SIG-M5 treated with dmso at 0.1 percent for 504 hours (cell line): ENCODE measurements around the gene CTRB1.
"Not testable (repeated sequence)": the region's sequence is repeated elsewhere in the genome, so short reads cannot be mapped to it uniquely, and the experiment has no call there.

Experiments used
- DNase-seq: peaks from one replicate; lab custom pipeline; 2025; ENCODE audit not compliant: unreplicated experiment; lab: John Stamatoyannopoulos, UW

The CTRB1 gene

DNA sequence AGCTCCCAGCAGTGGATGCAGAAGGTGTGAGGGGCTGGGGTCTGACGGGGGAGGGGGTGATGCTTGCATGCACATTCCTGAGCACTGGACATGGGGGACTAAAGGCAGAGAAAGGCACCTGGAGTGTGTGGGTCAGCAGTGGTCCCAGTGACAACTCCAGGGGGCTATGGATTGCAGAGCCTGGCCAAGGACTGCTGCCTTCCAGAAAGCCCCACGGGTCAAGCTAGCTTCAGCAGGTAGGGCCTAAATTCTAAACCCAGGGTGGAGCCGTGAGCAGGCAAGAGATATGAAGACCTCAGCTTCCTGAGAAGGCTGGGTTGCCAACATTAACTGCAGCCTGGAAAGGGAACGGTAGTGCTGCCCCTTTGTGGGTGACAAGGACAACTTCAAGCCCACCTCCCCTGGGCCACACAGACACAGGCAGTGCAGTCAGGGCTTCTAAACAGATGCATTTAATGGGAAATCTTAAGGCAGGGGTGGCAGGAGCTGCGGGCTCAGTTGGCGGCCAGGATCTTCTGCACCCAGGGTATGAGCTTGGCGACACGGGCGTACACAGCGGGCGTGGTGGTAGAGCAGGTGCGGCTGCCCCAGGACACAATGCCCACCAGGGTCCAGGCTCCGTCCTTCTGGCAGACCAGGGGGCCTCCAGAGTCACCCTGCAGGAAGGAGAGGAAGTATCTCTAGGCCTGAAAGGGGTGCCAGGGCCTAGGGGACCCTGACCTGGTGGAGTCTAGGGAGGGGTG, 14.9 kb upstream of the CTRB1 start:
- DNase-seq = no peak

- no peak for DNase-seq
Observed at GRCh38 chr16:75204410-75204758, 14.4 kb upstream of the CTRB1 start.

GRCh38 chr16:75204905-75205304, 13.9 kb upstream of the CTRB1 start:
- DNase-seq = not testable (repeated sequence)

GRCh38 chr16:75205438-75205837, 13.3 kb upstream of the CTRB1 start:
- DNase-seq = not testable (repeated sequence)

- DNase-seq = not testable (repeated sequence)
Observed at GRCh38 chr16:75205961-75206748, 12.6 kb upstream of the CTRB1 start.

GRCh38 chr16:75206749-75207451, 11.9 kb upstream of the CTRB1 start, which contains the start of gene CTRB2:
Gene CTRB2, minus strand, starts transcription at chr16:75207161. Its CDS starts 20 bp downstream, at chr16:75207141.
- DNase-seq = no peak

GRCh38 chr16:75207831-75208230, 11.0 kb upstream of the CTRB1 start:
- DNase-seq = no peak

GRCh38 chr16:75208242-75208825, 10.5 kb upstream of the CTRB1 start:
- no peak for DNase-seq

DNA sequence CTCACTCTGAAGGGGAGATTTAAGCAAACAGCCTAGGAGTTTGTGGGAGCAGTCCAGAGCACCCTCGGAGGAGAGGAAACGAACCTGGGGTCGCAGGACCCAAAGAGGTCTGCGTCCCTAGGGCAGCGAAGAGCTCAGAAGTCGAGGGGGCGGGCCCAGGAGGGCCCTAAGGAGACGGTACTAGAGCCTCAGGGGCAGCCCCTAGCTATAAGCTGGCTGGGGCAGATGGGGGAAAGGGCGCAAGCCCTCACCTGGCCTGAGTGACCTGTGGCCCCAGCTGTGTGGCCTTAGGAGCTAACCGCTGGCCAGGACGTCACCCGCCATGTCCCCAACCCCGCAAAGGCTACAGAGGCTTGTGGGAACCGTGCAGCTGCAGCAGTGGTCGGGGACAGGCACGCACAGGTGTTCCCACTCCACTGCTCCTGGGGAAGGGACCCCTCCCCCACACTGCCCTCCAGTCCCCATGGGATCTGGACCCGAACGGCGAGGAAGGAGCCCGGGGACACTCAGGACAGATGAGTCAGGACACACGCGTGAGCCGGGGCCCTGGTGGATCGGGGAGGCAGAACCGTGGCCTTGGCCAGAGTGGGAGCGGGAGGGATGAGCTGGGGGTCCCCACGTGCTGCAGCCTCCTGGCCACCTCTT, 9.8 kb upstream of the CTRB1 start:
- DNase-seq = no peak

DNA sequence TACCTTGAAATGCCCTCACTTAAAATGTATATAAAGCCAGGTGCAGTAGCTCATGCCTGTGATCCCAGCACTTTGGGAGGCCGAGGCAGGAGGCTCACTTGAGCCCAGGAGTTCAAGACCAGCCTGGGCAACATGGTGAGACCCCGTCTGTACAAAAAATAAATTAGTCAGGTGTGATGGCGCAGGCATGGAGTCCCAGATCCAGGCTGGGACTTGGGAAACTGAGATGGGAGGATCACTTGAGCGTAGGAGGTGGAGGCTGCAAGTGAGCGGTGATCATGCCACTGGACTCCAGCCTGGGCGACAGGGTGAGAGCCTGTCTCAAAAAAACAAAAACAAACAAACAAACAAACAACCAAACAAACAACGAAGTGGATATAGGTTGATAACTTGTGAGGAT, 9.3 kb upstream of the CTRB1 start:
- DNase-seq = not testable (repeated sequence)

- no peak for DNase-seq
Observed at GRCh38 chr16:75209944-75210343, 8.8 kb upstream of the CTRB1 start.

GRCh38 chr16:75211286-75211685, 7.5 kb upstream of the CTRB1 start:
- not testable (repeated sequence) for DNase-seq

DNA sequence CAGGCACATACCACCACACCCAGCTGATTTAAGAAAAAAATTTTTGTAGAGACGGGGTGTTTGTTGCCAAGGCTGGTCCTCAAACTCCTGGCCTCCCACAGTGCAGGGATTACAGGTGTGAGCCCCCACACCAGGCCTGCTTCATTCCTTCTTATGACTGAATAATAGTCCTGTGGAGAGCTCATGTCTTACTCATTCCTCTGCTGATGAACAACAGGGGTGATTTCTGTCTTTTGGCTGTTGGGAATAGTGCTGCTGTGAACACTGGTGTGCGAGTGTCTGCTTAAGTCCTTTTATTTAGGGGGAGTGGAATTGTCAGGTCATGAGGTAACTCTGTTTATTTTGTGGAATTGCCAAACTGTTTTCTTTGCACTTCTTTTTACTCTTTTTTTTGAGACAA, 2.7 kb upstream of the CTRB1 start:
- DNase-seq = no peak

GRCh38 chr16:75216576-75216975, 2.2 kb upstream of the CTRB1 start:
- no peak for DNase-seq

- no peak for DNase-seq
Observed at GRCh38 chr16:75217389-75217851, 1.4 kb upstream of the CTRB1 start.

GRCh38 chr16:75219088-75219487, 300 bp downstream of the CTRB1 start:
- no peak for DNase-seq

- no peak for DNase-seq
Observed at GRCh38 chr16:75219838-75220237, 1.1 kb downstream of the CTRB1 start.

- no peak for DNase-seq
Observed at GRCh38 chr16:75222271-75222783, 3.5 kb downstream of the CTRB1 start.

- not testable (repeated sequence) for DNase-seq
Observed at GRCh38 chr16:75223129-75223528, 4.3 kb downstream of the CTRB1 start.

DNA sequence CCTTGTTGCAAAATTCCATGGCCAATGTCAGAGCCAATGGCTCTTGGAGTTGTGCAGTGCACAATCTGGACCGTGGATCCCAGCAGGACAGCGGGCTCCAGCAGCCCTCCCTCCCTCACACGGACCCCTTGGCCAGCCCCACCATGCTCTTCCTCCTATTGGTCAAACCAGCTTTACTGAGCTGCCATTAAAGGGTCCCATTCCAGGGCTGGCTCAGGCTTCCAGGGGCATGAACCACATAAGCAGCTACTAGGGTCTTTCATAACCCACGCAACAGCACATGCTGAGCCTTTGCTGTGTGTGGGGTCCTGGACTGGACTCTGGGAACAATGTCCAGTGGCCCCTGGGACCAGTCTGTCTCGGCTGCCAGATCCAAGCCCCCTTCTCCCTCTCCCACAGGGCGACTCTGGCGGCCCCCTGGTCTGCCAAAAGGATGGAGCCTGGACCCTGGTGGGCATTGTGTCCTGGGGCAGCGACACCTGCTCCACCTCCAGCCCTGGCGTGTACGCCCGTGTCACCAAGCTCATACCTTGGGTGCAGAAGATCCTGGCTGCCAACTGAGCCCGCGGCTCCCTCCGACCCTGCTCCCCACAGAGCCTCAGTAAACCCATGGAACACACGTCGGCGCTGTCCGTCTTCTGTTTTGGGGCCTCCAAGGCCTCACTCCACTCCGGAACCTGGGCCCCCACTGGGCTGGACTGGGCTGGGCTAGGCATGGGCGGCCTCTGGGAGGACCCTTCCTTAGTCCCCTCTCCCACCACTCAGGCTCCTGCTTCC, 5.7 kb downstream of the CTRB1 start:
- DNase-seq = no peak
